OCI-LY1 (cell line): Measurements from ENCODE around the gene RGS7.

Source experiments
- H2AFZ ChIP-seq: fragments of 200-600 bp; sonication (generic), shearing (Covaris generic); 2 replicates; pipeline ENCODE4 v1.6.0; 2014; ENCODE audit warnings: antibody characterized with exemption, mild to moderate bottlenecking, low read length
- H3F3A ChIP-seq: fragments of 200-600 bp; sonication (generic), shearing (Covaris generic); 2 replicates; pipeline ENCODE4 v1.6.0; 2014; ENCODE audit warnings: mild to moderate bottlenecking, antibody characterized with exemption, low read length, moderate library complexity; ENCODE audit not compliant: insufficient read depth
- H3K27ac ChIP-seq: fragments of 200-600 bp; sonication (generic); 2 replicates; pipeline ENCODE4 v1.5.1; 2014; ENCODE audit warnings: low read length, mixed run types, mild to moderate bottlenecking, low read depth; ENCODE audit not compliant: poor library complexity, severe bottlenecking
- H3K27me3 ChIP-seq: fragments of 200-600 bp; sonication (generic); 2 replicates; pipeline ENCODE4 v1.6.0; 2014; ENCODE audit warnings: antibody characterized with exemption, mild to moderate bottlenecking, low read length, moderate library complexity; ENCODE audit not compliant: insufficient read depth
- H3K36me3 ChIP-seq: fragments of 200-600 bp; sonication (generic); 2 replicates; pipeline ENCODE4 v1.6.1; 2014; ENCODE audit warnings: mild to moderate bottlenecking, antibody characterized with exemption, low read length, moderate library complexity, mixed read lengths; ENCODE audit not compliant: insufficient read depth
- H3K4me1 ChIP-seq: fragments of 200-600 bp; sonication (generic); 2 replicates; pipeline ENCODE4 v1.5.1; 2014; ENCODE audit warnings: mild to moderate bottlenecking, low read length, moderate library complexity; ENCODE audit not compliant: insufficient read depth, severe bottlenecking
- H3K4me2 ChIP-seq: fragments of 200-600 bp; sonication (generic), shearing (Covaris generic); 2 replicates; pipeline ENCODE4 v1.6.1; 2014; ENCODE audit warnings: low read length
- H3K4me3 ChIP-seq: fragments of 200-600 bp; sonication (generic); 2 replicates; pipeline ENCODE4 v1.5.1; 2014; ENCODE audit warnings: low read length, low read depth, mild to moderate bottlenecking, mixed read lengths; ENCODE audit not compliant: poor library complexity, severe bottlenecking
- H3K79me2 ChIP-seq: fragments of 200-600 bp; shearing (Covaris generic); 2 replicates; pipeline ENCODE4 v1.6.1; 2016; ENCODE audit warnings: mixed run types, low read length, mixed read lengths; ENCODE audit not compliant: insufficient read depth
- H3K9ac ChIP-seq: fragments of 200-600 bp; sonication (generic), shearing (Covaris generic); 2 replicates; pipeline ENCODE4 v1.6.1; 2014; ENCODE audit warnings: mild to moderate bottlenecking, low read length, mixed read lengths
- H3K9me2 ChIP-seq: fragments of 200-600 bp; sonication (generic), shearing (Covaris generic); 2 replicates; pipeline ENCODE4 v1.6.1; 2014; ENCODE audit warnings: low read depth, mild to moderate bottlenecking, low read length, mixed read lengths
- H3K9me3 ChIP-seq: fragments of 200-600 bp; shearing (Covaris generic); 2 replicates; pipeline ENCODE4 v1.6.1; 2014; ENCODE audit warnings: low read length, mixed read lengths
- H4K20me1 ChIP-seq: fragments of 200-600 bp; sonication (generic), shearing (Covaris generic); 2 replicates; pipeline ENCODE4 v1.6.0; 2016; ENCODE audit warnings: mild to moderate bottlenecking, low read length; ENCODE audit not compliant: insufficient read depth
- EZH2 ChIP-seq: fragments of 200-600 bp; sonication (generic), shearing (Covaris generic); IDR thresholded peaks from 2 replicates; pipeline ENCODE4 v1.8.0; 2017; ENCODE audit warnings: borderline replicate concordance, mixed run types, mild to moderate bottlenecking, antibody characterized with exemption, low read length, moderate library complexity, mixed read lengths
- TF ChIP-seq, protein P1 (sequence below): fragments of 200-600 bp; sonication (generic), shearing (Covaris generic); IDR thresholded peaks from 2 replicates; pipeline ENCODE4 v1.5.1; 2017; ENCODE audit warnings: mild to moderate bottlenecking, antibody characterized with exemption, low read length, moderate library complexity, mixed read lengths

RGS7 gene

GRCh38 chr1:241356519-241357365, at the start of gene RGS7:
RGS7 (minus strand) TSS chr1:241357205.
- H3K36me3 ChIP-seq, result no peaks in the 10 kb centered on the region
- H3K27ac ChIP-seq, result no peak within 1 kb of the TSS
- no peaks in the 10 kb centered on the region for H3K27me3 ChIP-seq
- H3K9me2 ChIP-seq, result no peaks in the 10 kb centered on the region
- no peaks in the 10 kb centered on the region for H3K9me3 ChIP-seq
- H2AFZ ChIP-seq, result no peak within 1 kb of the TSS
- H3K9ac ChIP-seq, result no peak within 1 kb of the TSS
- H3K4me2 ChIP-seq, result peak within 1 kb of the TSS; percentile 74
- H3K4me1 ChIP-seq, result no peaks in the 10 kb centered on the region
- H4K20me1 ChIP-seq, result no peaks in the 10 kb centered on the region
- no peak for TF ChIP-seq EZH2
- TF ChIP-seq, protein P1, sequence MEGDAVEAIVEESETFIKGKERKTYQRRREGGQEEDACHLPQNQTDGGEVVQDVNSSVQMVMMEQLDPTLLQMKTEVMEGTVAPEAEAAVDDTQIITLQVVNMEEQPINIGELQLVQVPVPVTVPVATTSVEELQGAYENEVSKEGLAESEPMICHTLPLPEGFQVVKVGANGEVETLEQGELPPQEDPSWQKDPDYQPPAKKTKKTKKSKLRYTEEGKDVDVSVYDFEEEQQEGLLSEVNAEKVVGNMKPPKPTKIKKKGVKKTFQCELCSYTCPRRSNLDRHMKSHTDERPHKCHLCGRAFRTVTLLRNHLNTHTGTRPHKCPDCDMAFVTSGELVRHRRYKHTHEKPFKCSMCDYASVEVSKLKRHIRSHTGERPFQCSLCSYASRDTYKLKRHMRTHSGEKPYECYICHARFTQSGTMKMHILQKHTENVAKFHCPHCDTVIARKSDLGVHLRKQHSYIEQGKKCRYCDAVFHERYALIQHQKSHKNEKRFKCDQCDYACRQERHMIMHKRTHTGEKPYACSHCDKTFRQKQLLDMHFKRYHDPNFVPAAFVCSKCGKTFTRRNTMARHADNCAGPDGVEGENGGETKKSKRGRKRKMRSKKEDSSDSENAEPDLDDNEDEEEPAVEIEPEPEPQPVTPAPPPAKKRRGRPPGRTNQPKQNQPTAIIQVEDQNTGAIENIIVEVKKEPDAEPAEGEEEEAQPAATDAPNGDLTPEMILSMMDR, result no peak
- H3F3A ChIP-seq, result no peaks in the 10 kb centered on the region
- H3K4me3 ChIP-seq, result peak within 1 kb of the TSS; percentile 55
- H3K79me2 ChIP-seq, result no peaks in the 10 kb centered on the region

- TF ChIP-seq, protein P1, result no peak
- TF ChIP-seq EZH2, result no peak
- no peaks in the 10 kb centered on the region for H3K9me2 ChIP-seq
- no peak overlapping the region for H3K27ac ChIP-seq
- no peaks in the 10 kb centered on the region for H3K36me3 ChIP-seq
- H3K79me2 ChIP-seq, result no peaks in the 10 kb centered on the region
- H3K27me3 ChIP-seq, result no peaks in the 10 kb centered on the region
- no peaks in the 10 kb centered on the region for H4K20me1 ChIP-seq
- H3K9me3 ChIP-seq, result no peaks in the 10 kb centered on the region
- H2AFZ ChIP-seq, result no peak overlapping the region
- H3K4me3 ChIP-seq, result no peak overlapping the region
- no peak overlapping the region for H3K4me2 ChIP-seq
- no peaks in the 10 kb centered on the region for H3K4me1 ChIP-seq
- H3K9ac ChIP-seq, result no peak overlapping the region
- H3F3A ChIP-seq, result no peaks in the 10 kb centered on the region
Measured at GRCh38 chr1:241406421-241406820, 49.4 kb upstream of the RGS7 start.

DNA sequence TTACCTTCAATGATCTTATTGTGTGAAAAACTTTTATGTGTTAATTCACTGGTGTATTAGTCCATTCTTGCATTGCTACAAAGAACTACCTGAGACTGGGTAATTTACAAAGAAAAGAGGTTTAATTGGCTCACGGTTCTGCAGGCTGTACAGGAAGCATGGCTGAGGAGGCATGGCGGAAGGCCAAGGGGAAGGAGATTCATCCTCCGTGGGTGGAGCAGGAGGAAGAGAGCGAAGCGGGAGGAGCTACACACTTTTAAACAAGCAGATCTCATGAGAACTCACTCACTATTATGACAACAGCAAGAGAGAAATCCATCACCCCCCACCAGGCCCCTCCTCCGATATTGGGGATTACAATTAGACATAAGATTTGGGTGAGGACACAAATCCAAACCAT, 44.2 kb upstream of the RGS7 start:
- no peak overlapping the region for H2AFZ ChIP-seq
- H3K36me3 ChIP-seq, result no peaks in the 10 kb centered on the region
- H3K9me2 ChIP-seq, result no peaks in the 10 kb centered on the region
- no peaks in the 10 kb centered on the region for H3K4me1 ChIP-seq
- no peak overlapping the region for H3K4me3 ChIP-seq
- H3K79me2 ChIP-seq, result no peaks in the 10 kb centered on the region
- TF ChIP-seq, protein P1, result no peak
- TF ChIP-seq EZH2, result no peak
- H3K4me2 ChIP-seq, result no peak overlapping the region
- no peaks in the 10 kb centered on the region for H3K27me3 ChIP-seq
- H3F3A ChIP-seq, result no peaks in the 10 kb centered on the region
- H3K27ac ChIP-seq, result no peak overlapping the region
- H4K20me1 ChIP-seq, result no peaks in the 10 kb centered on the region
- H3K9me3 ChIP-seq, result no peaks in the 10 kb centered on the region
- H3K9ac ChIP-seq, result no peak overlapping the region
